WTC11 (cell line): ENCODE results near the gene DOCK1. TPM values are rescaled to one million over a fixed set of nuclear protein-coding genes. Genes with fewer than 3 reads are reported as not detected.

ENCODE experiments used
- ATF1 ChIP-seq: sonication (generic); formaldehyde crosslinking; IDR thresholded peaks from 2 replicates; pipeline ENCODE4 v1.8.1; 2023; ENCODE audit warnings: mild to moderate bottlenecking, moderate library complexity, missing genetic modification reagents
- FOXP1 ChIP-seq: sonication (generic); formaldehyde crosslinking; IDR thresholded peaks from 2 replicates; pipeline ENCODE4 v1.8.0; 2022; ENCODE audit warnings: missing genetic modification reagents, mild to moderate bottlenecking, moderate library complexity, borderline replicate concordance
- MYBL2 ChIP-seq: sonication (generic); formaldehyde crosslinking; IDR thresholded peaks from 2 replicates; pipeline ENCODE4 v1.8.1; 2023; ENCODE audit warnings: mild to moderate bottlenecking, moderate library complexity, missing genetic modification reagents
- OVOL2 ChIP-seq: fragments of 250-450 bp; sonication (Bioruptor Pico); IDR thresholded peaks from 2 replicates; pipeline ENCODE4 v1.9.0; 2021; ENCODE audit warnings: mild to moderate bottlenecking, borderline replicate concordance
- PRRX2 ChIP-seq: fragments of 250-450 bp; sonication (Bioruptor Pico); IDR thresholded peaks from 2 replicates; pipeline ENCODE4 v1.8.0; 2021; ENCODE audit warnings: mild to moderate bottlenecking
- RORB ChIP-seq: fragments of 250-450 bp; sonication (Bioruptor Pico); IDR thresholded peaks from 2 replicates; pipeline ENCODE4 v1.9.0; 2021; ENCODE audit warnings: mild to moderate bottlenecking
- SOX15 ChIP-seq: fragments of 250-450 bp; sonication (Bioruptor Pico); IDR thresholded peaks from 2 replicates; pipeline ENCODE4 v1.9.0; 2021; ENCODE audit warnings: mild to moderate bottlenecking
- TEAD4 ChIP-seq: sonication (generic); formaldehyde crosslinking; IDR thresholded peaks from 2 replicates; pipeline ENCODE4 v1.8.0; 2022; ENCODE audit warnings: mild to moderate bottlenecking, missing genetic modification reagents
- ZNF121 ChIP-seq: sonication (generic); formaldehyde crosslinking; IDR thresholded peaks from 2 replicates; pipeline ENCODE4 v1.8.0; 2023; ENCODE audit warnings: missing genetic modification reagents
- ZNF396 ChIP-seq: fragments of 250-450 bp; sonication (Bioruptor Pico); IDR thresholded peaks from 2 replicates; pipeline ENCODE4 v1.8.0; 2021; ENCODE audit warnings: mild to moderate bottlenecking, moderate library complexity, borderline replicate concordance
- ZNF671 ChIP-seq: fragments of 250-450 bp; sonication (Bioruptor Pico); IDR thresholded peaks from 2 replicates; pipeline ENCODE4 v1.8.0; 2021; ENCODE audit warnings: mild to moderate bottlenecking
- total RNA-seq: library from RNA; stranded (reverse); gene quantifications from 3 replicates; pipeline ENCODE4 v1.2.3, GENCODE V29; 2021
- TF ChIP-seq, protein P1 (sequence below): sonication (generic); formaldehyde crosslinking; IDR thresholded peaks from 2 replicates; pipeline ENCODE4 v1.8.1; 2023; ENCODE audit warnings: mild to moderate bottlenecking, missing genetic modification reagents, borderline replicate concordance
- TF ChIP-seq, protein P2 (sequence below): fragments of 250-450 bp; sonication (Bioruptor Pico); IDR thresholded peaks from 2 replicates; pipeline ENCODE4 v1.9.0; 2021; ENCODE audit warnings: mild to moderate bottlenecking
- TF ChIP-seq, protein P3 (sequence below): sonication (generic); formaldehyde crosslinking; IDR thresholded peaks from 2 replicates; pipeline ENCODE4 v1.8.0; 2022; ENCODE audit warnings: mild to moderate bottlenecking, missing genetic modification reagents
- TF ChIP-seq, protein P4 (sequence below): sonication (generic); formaldehyde crosslinking; IDR thresholded peaks from 2 replicates; pipeline ENCODE4 v1.8.1; 2022; ENCODE audit warnings: mild to moderate bottlenecking, missing genetic modification reagents, moderate library complexity, borderline replicate concordance
- TF ChIP-seq, protein P5 (sequence below): sonication (generic); formaldehyde crosslinking; IDR thresholded peaks from 2 replicates; pipeline ENCODE4 v1.8.1; 2022; ENCODE audit warnings: low read depth, mild to moderate bottlenecking, moderate library complexity, missing genetic modification reagents, borderline replicate concordance
- TF ChIP-seq, protein P6 (sequence below): fragments of 200-600 bp; IDR thresholded peaks from 2 replicates; pipeline ENCODE4 v1.8.0; 2022; ENCODE audit warnings: antibody characterized with exemption
- TF ChIP-seq, protein P7 (sequence below): fragments of 250-450 bp; sonication (Bioruptor Pico); IDR thresholded peaks from 2 replicates; pipeline ENCODE4 v1.9.0; 2021; ENCODE audit warnings: mild to moderate bottlenecking, borderline replicate concordance

The DOCK1 gene
- total RNA-seq, 1 experiment from 2014 or later: 52.1 TPM

DNA sequence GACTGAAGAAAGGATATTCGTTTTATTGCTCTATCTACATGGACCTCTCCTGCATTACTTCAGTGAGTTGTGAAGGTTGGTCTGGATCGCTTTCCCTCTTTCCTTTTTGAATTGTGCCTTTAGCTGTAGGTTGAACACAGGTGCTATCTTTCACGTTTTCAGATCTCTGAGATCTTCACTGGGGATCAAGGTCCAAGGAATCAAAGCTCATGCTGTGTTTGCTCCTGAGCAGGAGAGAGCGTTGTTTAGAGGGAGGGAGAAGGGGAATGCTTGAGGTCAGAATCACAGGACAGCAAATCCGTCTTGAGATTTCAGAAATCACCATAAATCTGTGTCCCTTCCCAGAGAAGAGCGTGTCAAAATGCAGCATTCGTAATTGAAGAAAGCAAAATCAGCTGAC is 186.1 kb downstream of the DOCK1 start (continued):
- TF ChIP-seq, protein P1, sequence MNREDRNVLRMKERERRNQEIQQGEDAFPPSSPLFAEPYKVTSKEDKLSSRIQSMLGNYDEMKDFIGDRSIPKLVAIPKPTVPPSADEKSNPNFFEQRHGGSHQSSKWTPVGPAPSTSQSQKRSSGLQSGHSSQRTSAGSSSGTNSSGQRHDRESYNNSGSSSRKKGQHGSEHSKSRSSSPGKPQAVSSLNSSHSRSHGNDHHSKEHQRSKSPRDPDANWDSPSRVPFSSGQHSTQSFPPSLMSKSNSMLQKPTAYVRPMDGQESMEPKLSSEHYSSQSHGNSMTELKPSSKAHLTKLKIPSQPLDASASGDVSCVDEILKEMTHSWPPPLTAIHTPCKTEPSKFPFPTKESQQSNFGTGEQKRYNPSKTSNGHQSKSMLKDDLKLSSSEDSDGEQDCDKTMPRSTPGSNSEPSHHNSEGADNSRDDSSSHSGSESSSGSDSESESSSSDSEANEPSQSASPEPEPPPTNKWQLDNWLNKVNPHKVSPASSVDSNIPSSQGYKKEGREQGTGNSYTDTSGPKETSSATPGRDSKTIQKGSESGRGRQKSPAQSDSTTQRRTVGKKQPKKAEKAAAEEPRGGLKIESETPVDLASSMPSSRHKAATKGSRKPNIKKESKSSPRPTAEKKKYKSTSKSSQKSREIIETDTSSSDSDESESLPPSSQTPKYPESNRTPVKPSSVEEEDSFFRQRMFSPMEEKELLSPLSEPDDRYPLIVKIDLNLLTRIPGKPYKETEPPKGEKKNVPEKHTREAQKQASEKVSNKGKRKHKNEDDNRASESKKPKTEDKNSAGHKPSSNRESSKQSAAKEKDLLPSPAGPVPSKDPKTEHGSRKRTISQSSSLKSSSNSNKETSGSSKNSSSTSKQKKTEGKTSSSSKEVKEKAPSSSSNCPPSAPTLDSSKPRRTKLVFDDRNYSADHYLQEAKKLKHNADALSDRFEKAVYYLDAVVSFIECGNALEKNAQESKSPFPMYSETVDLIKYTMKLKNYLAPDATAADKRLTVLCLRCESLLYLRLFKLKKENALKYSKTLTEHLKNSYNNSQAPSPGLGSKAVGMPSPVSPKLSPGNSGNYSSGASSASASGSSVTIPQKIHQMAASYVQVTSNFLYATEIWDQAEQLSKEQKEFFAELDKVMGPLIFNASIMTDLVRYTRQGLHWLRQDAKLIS (CRISPR knock-in tag): no peak
- TF ChIP-seq PRRX2 (CRISPR knock-in tag): no peak
- no peak for TF ChIP-seq ZNF396 (CRISPR knock-in tag)
- TF ChIP-seq, protein P2, sequence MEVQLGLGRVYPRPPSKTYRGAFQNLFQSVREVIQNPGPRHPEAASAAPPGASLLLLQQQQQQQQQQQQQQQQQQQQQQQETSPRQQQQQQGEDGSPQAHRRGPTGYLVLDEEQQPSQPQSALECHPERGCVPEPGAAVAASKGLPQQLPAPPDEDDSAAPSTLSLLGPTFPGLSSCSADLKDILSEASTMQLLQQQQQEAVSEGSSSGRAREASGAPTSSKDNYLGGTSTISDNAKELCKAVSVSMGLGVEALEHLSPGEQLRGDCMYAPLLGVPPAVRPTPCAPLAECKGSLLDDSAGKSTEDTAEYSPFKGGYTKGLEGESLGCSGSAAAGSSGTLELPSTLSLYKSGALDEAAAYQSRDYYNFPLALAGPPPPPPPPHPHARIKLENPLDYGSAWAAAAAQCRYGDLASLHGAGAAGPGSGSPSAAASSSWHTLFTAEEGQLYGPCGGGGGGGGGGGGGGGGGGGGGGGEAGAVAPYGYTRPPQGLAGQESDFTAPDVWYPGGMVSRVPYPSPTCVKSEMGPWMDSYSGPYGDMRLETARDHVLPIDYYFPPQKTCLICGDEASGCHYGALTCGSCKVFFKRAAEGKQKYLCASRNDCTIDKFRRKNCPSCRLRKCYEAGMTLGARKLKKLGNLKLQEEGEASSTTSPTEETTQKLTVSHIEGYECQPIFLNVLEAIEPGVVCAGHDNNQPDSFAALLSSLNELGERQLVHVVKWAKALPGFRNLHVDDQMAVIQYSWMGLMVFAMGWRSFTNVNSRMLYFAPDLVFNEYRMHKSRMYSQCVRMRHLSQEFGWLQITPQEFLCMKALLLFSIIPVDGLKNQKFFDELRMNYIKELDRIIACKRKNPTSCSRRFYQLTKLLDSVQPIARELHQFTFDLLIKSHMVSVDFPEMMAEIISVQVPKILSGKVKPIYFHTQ (CRISPR knock-in tag): no peak
- TF ChIP-seq FOXP1 (CRISPR knock-in tag): no peak
- no peak for TF ChIP-seq RORB
- TF ChIP-seq, protein P3, sequence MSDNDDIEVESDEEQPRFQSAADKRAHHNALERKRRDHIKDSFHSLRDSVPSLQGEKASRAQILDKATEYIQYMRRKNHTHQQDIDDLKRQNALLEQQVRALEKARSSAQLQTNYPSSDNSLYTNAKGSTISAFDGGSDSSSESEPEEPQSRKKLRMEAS (CRISPR knock-in tag): no peak
- TF ChIP-seq, protein P4, sequence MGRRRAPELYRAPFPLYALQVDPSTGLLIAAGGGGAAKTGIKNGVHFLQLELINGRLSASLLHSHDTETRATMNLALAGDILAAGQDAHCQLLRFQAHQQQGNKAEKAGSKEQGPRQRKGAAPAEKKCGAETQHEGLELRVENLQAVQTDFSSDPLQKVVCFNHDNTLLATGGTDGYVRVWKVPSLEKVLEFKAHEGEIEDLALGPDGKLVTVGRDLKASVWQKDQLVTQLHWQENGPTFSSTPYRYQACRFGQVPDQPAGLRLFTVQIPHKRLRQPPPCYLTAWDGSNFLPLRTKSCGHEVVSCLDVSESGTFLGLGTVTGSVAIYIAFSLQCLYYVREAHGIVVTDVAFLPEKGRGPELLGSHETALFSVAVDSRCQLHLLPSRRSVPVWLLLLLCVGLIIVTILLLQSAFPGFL (CRISPR knock-in tag): no peak
- TF ChIP-seq TEAD4 (CRISPR knock-in tag): no peak
- TF ChIP-seq MYBL2 (CRISPR knock-in tag): no peak
- no peak for TF ChIP-seq OVOL2 (CRISPR knock-in tag)
- no peak for TF ChIP-seq ZNF121 (CRISPR knock-in tag)
- TF ChIP-seq, protein P5, sequence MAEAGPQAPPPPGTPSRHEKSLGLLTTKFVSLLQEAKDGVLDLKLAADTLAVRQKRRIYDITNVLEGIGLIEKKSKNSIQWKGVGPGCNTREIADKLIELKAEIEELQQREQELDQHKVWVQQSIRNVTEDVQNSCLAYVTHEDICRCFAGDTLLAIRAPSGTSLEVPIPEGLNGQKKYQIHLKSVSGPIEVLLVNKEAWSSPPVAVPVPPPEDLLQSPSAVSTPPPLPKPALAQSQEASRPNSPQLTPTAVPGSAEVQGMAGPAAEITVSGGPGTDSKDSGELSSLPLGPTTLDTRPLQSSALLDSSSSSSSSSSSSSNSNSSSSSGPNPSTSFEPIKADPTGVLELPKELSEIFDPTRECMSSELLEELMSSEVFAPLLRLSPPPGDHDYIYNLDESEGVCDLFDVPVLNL (CRISPR knock-in tag): no peak
- TF ChIP-seq, protein P6, sequence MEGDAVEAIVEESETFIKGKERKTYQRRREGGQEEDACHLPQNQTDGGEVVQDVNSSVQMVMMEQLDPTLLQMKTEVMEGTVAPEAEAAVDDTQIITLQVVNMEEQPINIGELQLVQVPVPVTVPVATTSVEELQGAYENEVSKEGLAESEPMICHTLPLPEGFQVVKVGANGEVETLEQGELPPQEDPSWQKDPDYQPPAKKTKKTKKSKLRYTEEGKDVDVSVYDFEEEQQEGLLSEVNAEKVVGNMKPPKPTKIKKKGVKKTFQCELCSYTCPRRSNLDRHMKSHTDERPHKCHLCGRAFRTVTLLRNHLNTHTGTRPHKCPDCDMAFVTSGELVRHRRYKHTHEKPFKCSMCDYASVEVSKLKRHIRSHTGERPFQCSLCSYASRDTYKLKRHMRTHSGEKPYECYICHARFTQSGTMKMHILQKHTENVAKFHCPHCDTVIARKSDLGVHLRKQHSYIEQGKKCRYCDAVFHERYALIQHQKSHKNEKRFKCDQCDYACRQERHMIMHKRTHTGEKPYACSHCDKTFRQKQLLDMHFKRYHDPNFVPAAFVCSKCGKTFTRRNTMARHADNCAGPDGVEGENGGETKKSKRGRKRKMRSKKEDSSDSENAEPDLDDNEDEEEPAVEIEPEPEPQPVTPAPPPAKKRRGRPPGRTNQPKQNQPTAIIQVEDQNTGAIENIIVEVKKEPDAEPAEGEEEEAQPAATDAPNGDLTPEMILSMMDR: no peak
- TF ChIP-seq ZNF671 (CRISPR knock-in tag): no peak
- no peak for TF ChIP-seq SOX15
- TF ChIP-seq, protein P7, sequence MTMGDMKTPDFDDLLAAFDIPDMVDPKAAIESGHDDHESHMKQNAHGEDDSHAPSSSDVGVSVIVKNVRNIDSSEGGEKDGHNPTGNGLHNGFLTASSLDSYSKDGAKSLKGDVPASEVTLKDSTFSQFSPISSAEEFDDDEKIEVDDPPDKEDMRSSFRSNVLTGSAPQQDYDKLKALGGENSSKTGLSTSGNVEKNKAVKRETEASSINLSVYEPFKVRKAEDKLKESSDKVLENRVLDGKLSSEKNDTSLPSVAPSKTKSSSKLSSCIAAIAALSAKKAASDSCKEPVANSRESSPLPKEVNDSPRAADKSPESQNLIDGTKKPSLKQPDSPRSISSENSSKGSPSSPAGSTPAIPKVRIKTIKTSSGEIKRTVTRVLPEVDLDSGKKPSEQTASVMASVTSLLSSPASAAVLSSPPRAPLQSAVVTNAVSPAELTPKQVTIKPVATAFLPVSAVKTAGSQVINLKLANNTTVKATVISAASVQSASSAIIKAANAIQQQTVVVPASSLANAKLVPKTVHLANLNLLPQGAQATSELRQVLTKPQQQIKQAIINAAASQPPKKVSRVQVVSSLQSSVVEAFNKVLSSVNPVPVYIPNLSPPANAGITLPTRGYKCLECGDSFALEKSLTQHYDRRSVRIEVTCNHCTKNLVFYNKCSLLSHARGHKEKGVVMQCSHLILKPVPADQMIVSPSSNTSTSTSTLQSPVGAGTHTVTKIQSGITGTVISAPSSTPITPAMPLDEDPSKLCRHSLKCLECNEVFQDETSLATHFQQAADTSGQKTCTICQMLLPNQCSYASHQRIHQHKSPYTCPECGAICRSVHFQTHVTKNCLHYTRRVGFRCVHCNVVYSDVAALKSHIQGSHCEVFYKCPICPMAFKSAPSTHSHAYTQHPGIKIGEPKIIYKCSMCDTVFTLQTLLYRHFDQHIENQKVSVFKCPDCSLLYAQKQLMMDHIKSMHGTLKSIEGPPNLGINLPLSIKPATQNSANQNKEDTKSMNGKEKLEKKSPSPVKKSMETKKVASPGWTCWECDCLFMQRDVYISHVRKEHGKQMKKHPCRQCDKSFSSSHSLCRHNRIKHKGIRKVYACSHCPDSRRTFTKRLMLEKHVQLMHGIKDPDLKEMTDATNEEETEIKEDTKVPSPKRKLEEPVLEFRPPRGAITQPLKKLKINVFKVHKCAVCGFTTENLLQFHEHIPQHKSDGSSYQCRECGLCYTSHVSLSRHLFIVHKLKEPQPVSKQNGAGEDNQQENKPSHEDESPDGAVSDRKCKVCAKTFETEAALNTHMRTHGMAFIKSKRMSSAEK (CRISPR knock-in tag): no peak
- TF ChIP-seq ATF1 (CRISPR knock-in tag): no peak
